ENCODE results near the gene TSPAN31. TPM values are rescaled to one million over a fixed set of nuclear protein-coding genes. Genes with fewer than 3 reads are reported as not detected.
A peak's percentile ranks its signal among the peaks of the same experiment; 100 is the strongest.

The TSPAN31 gene
- total RNA-seq, 1 experiment from 2014 or later: 42.7 TPM

DNA sequence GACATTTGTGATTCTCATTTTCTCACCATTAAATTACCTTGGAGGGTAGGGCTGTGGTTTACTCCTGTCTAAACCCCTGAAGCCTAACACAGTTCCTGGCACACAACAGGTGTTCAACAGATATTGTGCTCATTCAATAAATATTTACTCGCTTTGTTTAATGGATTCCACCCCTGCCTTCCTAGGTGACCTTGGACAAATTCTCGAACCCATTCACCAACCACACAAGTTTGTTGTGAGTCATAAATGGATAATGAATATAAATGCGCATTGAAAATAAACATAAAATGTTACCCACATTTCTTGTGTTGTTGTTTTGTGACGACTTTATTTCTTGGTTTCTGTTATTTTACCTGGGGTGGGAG lies 37.4 kb downstream of the TSPAN31 start:
- Histone ChIP-seq H3K27ac (ENCODE audit: low read length) (no peak overlapping the region), H3K9me2 (replicated peaks; ENCODE audit: insufficient read depth, low read length) (no peaks in the 10 kb centered on the region), H3K27me3 (ENCODE audit: low read length) (no peaks in the 10 kb centered on the region), H4K20me1 (ENCODE audit: insufficient read depth, low read depth, low read length) (peaks cover 7% of the 10 kb centered on the region; the same call in 1 of the 2 replicates), H3K4me1 (ENCODE audit: low read length) (peaks cover 22% of the 10 kb centered on the region), H3K79me2 (ENCODE audit: low read length) (peaks cover 32% of the 10 kb centered on the region), H3K9ac (ENCODE audit: low read length) (no peak overlapping the region), H3K36me3 (ENCODE audit: insufficient read depth, low read length) (peaks cover 19% of the 10 kb centered on the region; the same call in 1 of the 2 replicates), H3K4me3 (ENCODE audit: low read length) (peak overlapping the region; percentile 85; the same call in 1 of the 2 replicates), H3K9me3 (ENCODE audit: low read length) (no peaks in the 10 kb centered on the region), H2AFZ (ENCODE audit: low read length) (peak overlapping the region; percentile 63; the same call in 1 of the 2 replicates), H3K4me2 (ENCODE audit: low read depth, low read length, poor library complexity, severe bottlenecking) (peak overlapping the region; percentile 79)
- DNase-seq: no peak

GRCh38 chr12:57782608-57783465 lies 38.0 kb downstream of the TSPAN31 start, which contains the start of gene TSFM:
Gene TSFM, plus strand, starts transcription at chr12:57782787. Its CDS starts 15 bp downstream, at chr12:57782802.
- Histone ChIP-seq H4K20me1 (ENCODE audit: insufficient read depth, low read depth, low read length) (peaks cover 7% of the 10 kb centered on the region; the same call in 1 of the 2 replicates), H3K9ac (ENCODE audit: low read length) (peak within 1 kb of the TSS; percentile 85), H3K4me1 (ENCODE audit: low read length) (peaks cover 22% of the 10 kb centered on the region), H3K27me3 (ENCODE audit: low read length) (no peaks in the 10 kb centered on the region), H3K9me3 (ENCODE audit: low read length) (no peaks in the 10 kb centered on the region), H3K36me3 (ENCODE audit: insufficient read depth, low read length) (peaks cover 21% of the 10 kb centered on the region; the same call in 1 of the 2 replicates), H3K9me2 (replicated peaks; ENCODE audit: insufficient read depth, low read length) (no peaks in the 10 kb centered on the region), H3K79me2 (ENCODE audit: low read length) (peaks cover 32% of the 10 kb centered on the region), H3K4me2 (ENCODE audit: low read depth, low read length, poor library complexity, severe bottlenecking) (peak within 1 kb of the TSS; percentile 79), H3K4me3 (ENCODE audit: low read length) (peak within 1 kb of the TSS; percentile 85), H3K27ac (ENCODE audit: low read length) (peak within 1 kb of the TSS; percentile 19), H2AFZ (ENCODE audit: low read length) (peak within 1 kb of the TSS; percentile 63)
- DNase-seq: peak; percentile 98

- peak overlapping the region; percentile 79 for H3K4me2 ChIP-seq (ENCODE audit: low read depth, low read length, poor library complexity, severe bottlenecking)
- no peak for DNase-seq
- no peaks in the 10 kb centered on the region for H3K27me3 ChIP-seq (ENCODE audit: low read length)
- H3K9me2 ChIP-seq (replicated peaks; ENCODE audit: insufficient read depth, low read length): no peaks in the 10 kb centered on the region
- H2AFZ ChIP-seq (ENCODE audit: low read length): no peak overlapping the region
- peak overlapping the region; percentile 85 for H3K9ac ChIP-seq (ENCODE audit: low read length)
- peaks cover 7% of the 10 kb centered on the region; the same call in 1 of the 2 replicates for H4K20me1 ChIP-seq (ENCODE audit: insufficient read depth, low read depth, low read length)
- peak overlapping the region; percentile 85 for H3K4me3 ChIP-seq (ENCODE audit: low read length)
- peaks cover 33% of the 10 kb centered on the region for H3K79me2 ChIP-seq (ENCODE audit: low read length)
- H3K36me3 ChIP-seq (ENCODE audit: insufficient read depth, low read length): peaks cover 21% of the 10 kb centered on the region; the same call in 1 of the 2 replicates
- no peak overlapping the region for H3K27ac ChIP-seq (ENCODE audit: low read length)
- H3K4me1 ChIP-seq (ENCODE audit: low read length): peaks cover 22% of the 10 kb centered on the region
- H3K9me3 ChIP-seq (ENCODE audit: low read length): no peaks in the 10 kb centered on the region
These were observed 38.6 kb downstream of the TSPAN31 start for GRCh38 chr12:57783466-57783801.

DNA sequence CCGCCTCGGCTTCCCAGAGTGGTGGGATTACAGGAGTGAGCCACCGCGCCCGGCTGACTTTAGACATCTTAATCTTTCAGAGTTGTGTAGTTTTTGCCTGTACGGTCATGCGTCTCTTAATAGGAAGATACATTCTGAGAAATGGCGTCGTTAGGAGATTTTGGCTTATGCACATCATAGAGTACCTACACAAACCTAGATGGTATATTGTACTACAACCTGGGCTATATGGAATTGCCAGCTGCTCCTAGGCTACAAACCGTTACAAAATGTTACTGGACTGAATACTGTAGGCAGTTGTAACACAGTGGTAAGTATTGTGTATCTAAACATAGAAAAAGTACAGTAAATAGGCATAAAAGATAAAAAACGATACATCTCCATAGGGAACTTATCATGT lies 39.0 kb downstream of the TSPAN31 start:
- Histone ChIP-seq H3K27ac (ENCODE audit: low read length) (no peak overlapping the region), H3K4me1 (ENCODE audit: low read length) (peaks cover 22% of the 10 kb centered on the region), H3K9me2 (replicated peaks; ENCODE audit: insufficient read depth, low read length) (no peaks in the 10 kb centered on the region), H3K4me2 (ENCODE audit: low read depth, low read length, poor library complexity, severe bottlenecking) (peak overlapping the region; percentile 79), H4K20me1 (ENCODE audit: insufficient read depth, low read depth, low read length) (peaks cover 7% of the 10 kb centered on the region; the same call in 1 of the 2 replicates), H2AFZ (ENCODE audit: low read length) (no peak overlapping the region), H3K27me3 (ENCODE audit: low read length) (no peaks in the 10 kb centered on the region), H3K9me3 (ENCODE audit: low read length) (no peaks in the 10 kb centered on the region), H3K79me2 (ENCODE audit: low read length) (peaks cover 36% of the 10 kb centered on the region), H3K4me3 (ENCODE audit: low read length) (peak overlapping the region; percentile 85; the same call in 1 of the 2 replicates), H3K9ac (ENCODE audit: low read length) (no peak overlapping the region), H3K36me3 (ENCODE audit: insufficient read depth, low read length) (peaks cover 21% of the 10 kb centered on the region; the same call in 1 of the 2 replicates)
- no peak for DNase-seq

GRCh38 chr12:57793920-57794319 lies 49.1 kb downstream of the TSPAN31 start:
- Histone ChIP-seq H2AFZ (ENCODE audit: low read length) (no peak overlapping the region), H3K4me3 (ENCODE audit: low read length) (no peak overlapping the region), H3K27ac (ENCODE audit: low read length) (no peak overlapping the region), H4K20me1 (ENCODE audit: insufficient read depth, low read depth, low read length) (no peaks in the 10 kb centered on the region), H3K9me2 (replicated peaks; ENCODE audit: insufficient read depth, low read length) (no peaks in the 10 kb centered on the region), H3K36me3 (ENCODE audit: insufficient read depth, low read length) (peaks cover 43% of the 10 kb centered on the region), H3K27me3 (ENCODE audit: low read length) (no peaks in the 10 kb centered on the region), H3K9me3 (ENCODE audit: low read length) (no peaks in the 10 kb centered on the region), H3K4me2 (ENCODE audit: low read depth, low read length, poor library complexity, severe bottlenecking) (no peak overlapping the region), H3K9ac (ENCODE audit: low read length) (no peak overlapping the region), H3K79me2 (ENCODE audit: low read length) (peaks cover 13% of the 10 kb centered on the region; the same call in 1 of the 2 replicates), H3K4me1 (ENCODE audit: low read length) (no peaks in the 10 kb centered on the region)
- no peak for DNase-seq

GRCh38 chr12:57795354-57795753 lies 50.5 kb downstream of the TSPAN31 start:
- Histone ChIP-seq H3K9ac (ENCODE audit: low read length) (no peak overlapping the region), H3K27me3 (ENCODE audit: low read length) (no peaks in the 10 kb centered on the region), H3K9me2 (replicated peaks; ENCODE audit: insufficient read depth, low read length) (no peaks in the 10 kb centered on the region), H3K4me1 (ENCODE audit: low read length) (no peaks in the 10 kb centered on the region), H3K79me2 (ENCODE audit: low read length) (peaks cover 11% of the 10 kb centered on the region; the same call in 1 of the 2 replicates), H3K9me3 (ENCODE audit: low read length) (no peaks in the 10 kb centered on the region), H3K4me3 (ENCODE audit: low read length) (no peak overlapping the region), H3K4me2 (ENCODE audit: low read depth, low read length, poor library complexity, severe bottlenecking) (no peak overlapping the region), H3K36me3 (ENCODE audit: insufficient read depth, low read length) (peaks cover 41% of the 10 kb centered on the region), H2AFZ (ENCODE audit: low read length) (no peak overlapping the region), H4K20me1 (ENCODE audit: insufficient read depth, low read depth, low read length) (no peaks in the 10 kb centered on the region), H3K27ac (ENCODE audit: low read length) (no peak overlapping the region)
- no peak for DNase-seq

- no peak for DNase-seq
- Histone ChIP-seq H3K4me2 (ENCODE audit: low read depth, low read length, poor library complexity, severe bottlenecking) (no peak overlapping the region), H3K79me2 (ENCODE audit: low read length) (peaks cover 11% of the 10 kb centered on the region; the same call in 1 of the 2 replicates), H3K4me3 (ENCODE audit: low read length) (no peak overlapping the region), H3K9ac (ENCODE audit: low read length) (no peak overlapping the region), H3K9me3 (ENCODE audit: low read length) (no peaks in the 10 kb centered on the region), H3K36me3 (ENCODE audit: insufficient read depth, low read length) (peaks cover 33% of the 10 kb centered on the region), H4K20me1 (ENCODE audit: insufficient read depth, low read depth, low read length) (no peaks in the 10 kb centered on the region), H3K9me2 (replicated peaks; ENCODE audit: insufficient read depth, low read length) (no peaks in the 10 kb centered on the region), H3K27ac (ENCODE audit: low read length) (no peak overlapping the region), H3K4me1 (ENCODE audit: low read length) (no peaks in the 10 kb centered on the region), H2AFZ (ENCODE audit: low read length) (no peak overlapping the region), H3K27me3 (ENCODE audit: low read length) (no peaks in the 10 kb centered on the region)
These were observed 52.2 kb downstream of the TSPAN31 start for GRCh38 chr12:57796996-57797395.

DNA sequence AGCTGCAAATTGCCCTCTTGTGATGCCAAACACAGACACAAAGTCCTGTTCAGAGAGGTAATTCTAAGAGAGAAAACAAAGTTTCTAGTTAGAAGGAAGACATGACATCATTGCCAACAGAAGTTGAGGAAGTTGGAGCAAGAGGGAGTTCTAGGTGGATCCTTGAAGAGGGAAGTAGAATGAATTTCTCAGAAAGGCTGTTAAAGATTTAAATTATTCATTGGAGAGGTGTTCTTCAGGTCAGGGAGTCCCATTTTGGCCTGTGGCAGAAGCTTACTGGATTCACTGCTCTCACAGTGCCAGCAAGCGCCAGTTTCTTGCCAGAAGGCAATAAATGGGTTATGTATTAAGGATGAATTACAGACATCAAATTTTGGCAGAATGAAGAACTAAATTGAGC lies 53.1 kb downstream of the TSPAN31 start:
- no peak for DNase-seq
- Histone ChIP-seq H3K27me3 (ENCODE audit: low read length) (no peaks in the 10 kb centered on the region), H4K20me1 (ENCODE audit: insufficient read depth, low read depth, low read length) (no peaks in the 10 kb centered on the region), H3K9me3 (ENCODE audit: low read length) (no peaks in the 10 kb centered on the region), H3K9ac (ENCODE audit: low read length) (no peak overlapping the region), H3K9me2 (replicated peaks; ENCODE audit: insufficient read depth, low read length) (no peaks in the 10 kb centered on the region), H3K4me1 (ENCODE audit: low read length) (no peaks in the 10 kb centered on the region), H2AFZ (ENCODE audit: low read length) (no peak overlapping the region), H3K36me3 (ENCODE audit: insufficient read depth, low read length) (peaks cover 27% of the 10 kb centered on the region), H3K27ac (ENCODE audit: low read length) (no peak overlapping the region), H3K4me2 (ENCODE audit: low read depth, low read length, poor library complexity, severe bottlenecking) (no peak overlapping the region), H3K4me3 (ENCODE audit: low read length) (no peak overlapping the region), H3K79me2 (ENCODE audit: low read length) (peaks cover 8% of the 10 kb centered on the region; the same call in 1 of the 2 replicates)

Data from Karpas-422 (cell line).